Neural cell (in vitro differentiated cells): ENCODE data around the gene BST1.

Experiments used
- EP300 ChIP-seq: fragments of 450-650 bp; conservative IDR thresholded peaks from 2 replicates; pipeline ENCODE4 v1.6.1; 2014; ENCODE audit warnings: antibody characterized with exemption, mild to moderate bottlenecking, moderate library complexity; ENCODE audit not compliant: poor library complexity, severe bottlenecking
- EZH2 ChIP-seq: fragments of 200-600, 300-800 bp; shearing (Covaris generic), sonication (generic); IDR thresholded peaks from 2 replicates; pipeline ENCODE4 v1.6.1; 2014; ENCODE audit warnings: antibody characterized with exemption, low read length, borderline replicate concordance, mild to moderate bottlenecking; ENCODE audit not compliant: insufficient read depth, poor library complexity, severe bottlenecking
- MXI1 ChIP-seq: fragments of 450-650 bp; conservative IDR thresholded peaks from 2 replicates; pipeline ENCODE4 v1.6.1; 2014; ENCODE audit warnings: antibody characterized with exemption, mild to moderate bottlenecking; ENCODE audit not compliant: poor library complexity, severe bottlenecking
- POLR2AphosphoS5 ChIP-seq: IDR thresholded peaks from 2 replicates; pipeline ENCODE4 v1.6.1; 2012
- RAD21 ChIP-seq: fragments of 450-650 bp; conservative IDR thresholded peaks from 2 replicates; pipeline ENCODE4 v1.6.1; 2014; ENCODE audit warnings: antibody characterized with exemption, mild to moderate bottlenecking, moderate library complexity
- REST ChIP-seq: IDR thresholded peaks from 2 replicates; pipeline ENCODE4 v1.6.1; 2012; ENCODE audit warnings: borderline replicate concordance
- SMC3 ChIP-seq: fragments of 450-650 bp; conservative IDR thresholded peaks from 2 replicates; pipeline ENCODE4 v1.6.1; 2014; ENCODE audit warnings: antibody characterized with exemption, mild to moderate bottlenecking, moderate library complexity; ENCODE audit not compliant: poor library complexity
- TAF1 ChIP-seq: IDR thresholded peaks from 2 replicates; pipeline ENCODE4 v1.6.1; 2012; ENCODE audit warnings: low read depth
- TF ChIP-seq, protein P1 (sequence below): fragments of 450-650 bp; IDR thresholded peaks from 2 replicates; pipeline ENCODE4 v1.5.1; 2014; ENCODE audit warnings: antibody characterized with exemption, mild to moderate bottlenecking, moderate library complexity; ENCODE audit not compliant: poor library complexity, severe bottlenecking

DNA sequence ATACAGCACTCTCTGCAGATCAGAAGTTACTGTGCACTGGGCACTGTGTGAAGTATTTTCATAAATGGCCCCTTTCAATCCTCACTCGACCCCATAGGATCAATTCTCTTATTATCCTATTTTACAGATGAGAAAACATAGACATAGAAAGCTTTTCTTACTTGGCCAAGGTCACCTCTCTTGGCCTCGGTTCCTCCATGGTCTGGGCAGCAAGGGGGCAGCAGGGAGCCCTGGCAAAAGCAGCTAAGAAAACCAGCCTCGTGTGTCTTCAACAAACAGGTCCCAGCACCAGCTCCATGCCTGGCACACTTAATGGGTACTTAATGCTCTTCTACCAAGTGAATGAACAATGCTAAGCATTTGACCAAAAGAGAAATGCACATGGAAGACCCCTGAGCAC, 34.4 kb downstream of the BST1 start:
- TF ChIP-seq EP300 (no peak), EZH2 (no peak), REST (no peak), TAF1 (no peak), SMC3 (no peak), MXI1 (no peak), POLR2AphosphoS5 (no peak), RAD21 (no peak)
- TF ChIP-seq, protein P1, sequence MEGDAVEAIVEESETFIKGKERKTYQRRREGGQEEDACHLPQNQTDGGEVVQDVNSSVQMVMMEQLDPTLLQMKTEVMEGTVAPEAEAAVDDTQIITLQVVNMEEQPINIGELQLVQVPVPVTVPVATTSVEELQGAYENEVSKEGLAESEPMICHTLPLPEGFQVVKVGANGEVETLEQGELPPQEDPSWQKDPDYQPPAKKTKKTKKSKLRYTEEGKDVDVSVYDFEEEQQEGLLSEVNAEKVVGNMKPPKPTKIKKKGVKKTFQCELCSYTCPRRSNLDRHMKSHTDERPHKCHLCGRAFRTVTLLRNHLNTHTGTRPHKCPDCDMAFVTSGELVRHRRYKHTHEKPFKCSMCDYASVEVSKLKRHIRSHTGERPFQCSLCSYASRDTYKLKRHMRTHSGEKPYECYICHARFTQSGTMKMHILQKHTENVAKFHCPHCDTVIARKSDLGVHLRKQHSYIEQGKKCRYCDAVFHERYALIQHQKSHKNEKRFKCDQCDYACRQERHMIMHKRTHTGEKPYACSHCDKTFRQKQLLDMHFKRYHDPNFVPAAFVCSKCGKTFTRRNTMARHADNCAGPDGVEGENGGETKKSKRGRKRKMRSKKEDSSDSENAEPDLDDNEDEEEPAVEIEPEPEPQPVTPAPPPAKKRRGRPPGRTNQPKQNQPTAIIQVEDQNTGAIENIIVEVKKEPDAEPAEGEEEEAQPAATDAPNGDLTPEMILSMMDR: no peak
